HCT116 (cell line): ENCODE measurements around the gene KIAA0232. TPM values are rescaled to one million over a fixed set of nuclear protein-coding genes. Genes with fewer than 3 reads are reported as not detected.

ENCODE experiments used
- ATAC-seq: fragments of 200-7000 bp; cut with Tn5 transposase; 2 replicates; pipeline ENCODE4 v1.9.1; 2020; ENCODE audit warnings: mild to moderate bottlenecking, moderate library complexity
- BruUV-seq: library from RNA; stranded (reverse); fragments of 400-500 nt; replicated peaks from 2 replicates; lab custom pipeline; 2021; lab: Mats Ljungman, UMichigan
- CTCF ChIA-PET: fragments of 300-600 bp; sonication (Branson Sonifier 250); formaldehyde crosslinking; loops from one replicate; lab custom pipeline; 2021; ENCODE audit warnings: antibody characterized with exemption; lab: Charles Lee
- POLR2A ChIA-PET: fragments of 300-600, 350-600 bp; sonication (Branson Sonifier 250); formaldehyde crosslinking; loops from one replicate; lab custom pipeline; 2021; ENCODE audit warnings: antibody characterized with exemption; lab: Charles Lee
- RAD21 ChIA-PET, 2 experiments: fragments of 300-600 bp; sonication (Branson Sonifier 250); formaldehyde crosslinking; loops; one replicate each; lab custom pipeline; 2023; ENCODE audit warnings: low total read pairs in 2 of 2; ENCODE audit not compliant: uncharacterized antibody in 2 of 2, unreplicated experiment in 2 of 2, low non-redundant PET in 1 of 2; lab: Charles Lee
- DNase-seq: peaks from one replicate; pipeline ENCODE4 v3.0.0-alpha.2; 2010; ENCODE audit warnings: low read depth, low spot score
- H2AFZ ChIP-seq: fragments of 200-600 bp; shearing (Covaris generic), sonication (generic); 2 replicates; pipeline ENCODE4 v1.6.1; 2017; ENCODE audit warnings: low read depth, mixed run types, mixed read lengths, antibody characterized with exemption, low read length; ENCODE audit not compliant: poor library complexity, severe bottlenecking
- H3K27ac ChIP-seq: 2 replicates; pipeline ENCODE4 v1.5.1; 2012; ENCODE audit warnings: low read depth, low read length
- H3K27me3 ChIP-seq: fragments of 200-600 bp; sonication (generic); 2 replicates; pipeline ENCODE4 v1.6.1; 2016; ENCODE audit warnings: mixed run types, low read length, mixed read lengths; ENCODE audit not compliant: insufficient read depth
- H3K36me3 ChIP-seq, 2 experiments: fragments of 200-500 bp in 1 of 2; fragments of 200-600 bp in 1 of 2; sonication (Bioruptor generic) in 1 of 2; sonication (generic) in 1 of 2; 2 replicates each; pipeline versions ENCODE4 v1.5.1 to v1.6.1; 2014 to 2016; ENCODE audit warnings: low read length in 2 of 2, inconsistent platforms in 1 of 2, mixed read lengths in 1 of 2, mixed run types in 1 of 2; ENCODE audit not compliant: insufficient read depth in 2 of 2, control insufficient read depth in 1 of 2
- H3K4me1 ChIP-seq, 2 experiments: fragments of 200-600 bp in 1 of 2; sonication (generic) in 1 of 2; 2 replicates each; pipeline versions ENCODE4 v1.5.1 to v1.6.1; 2012 to 2017; ENCODE audit warnings: low read length in 2 of 2, inconsistent platforms in 1 of 2, mild to moderate bottlenecking in 1 of 2, mixed read lengths in 1 of 2, mixed run types in 1 of 2, moderate library complexity in 1 of 2; ENCODE audit not compliant: insufficient read depth in 2 of 2, control insufficient read depth in 1 of 2
- H3K4me2 ChIP-seq: fragments of 200-600 bp; sonication (generic); 2 replicates; pipeline ENCODE4 v1.6.1; 2017; ENCODE audit warnings: mixed run types, low read length, mixed read lengths
- H3K4me3 ChIP-seq, 2 experiments: fragments of 200-600 bp in 1 of 2; sonication (generic) in 1 of 2; replicated peaks in 1 of 2; 2 replicates each; pipeline ENCODE4 v1.5.1; 2011 to 2016; ENCODE audit warnings: low read length in 2 of 2, control low read depth in 1 of 2, low read depth in 1 of 2, mild to moderate bottlenecking in 1 of 2, mixed read lengths in 1 of 2, mixed run types in 1 of 2
- H3K79me2 ChIP-seq: fragments of 200-600 bp; sonication (generic); 2 replicates; pipeline ENCODE4 v1.6.1; 2017; ENCODE audit warnings: mild to moderate bottlenecking, mixed run types, low read length, moderate library complexity, mixed read lengths; ENCODE audit not compliant: insufficient read depth
- H3K9ac ChIP-seq: fragments of 200-600 bp; sonication (generic); 2 replicates; pipeline ENCODE4 v1.6.1; 2016; ENCODE audit warnings: low read length, mixed read lengths
- H3K9me2 ChIP-seq: fragments of 200-600 bp; sonication (generic), shearing (Covaris generic); 2 replicates; pipeline ENCODE4 v1.6.1; 2017; ENCODE audit warnings: mixed run types, mild to moderate bottlenecking, moderate library complexity; ENCODE audit not compliant: insufficient read depth
- H3K9me3 ChIP-seq, 2 experiments: fragments of 200-500 bp in 1 of 2; fragments of 200-600 bp in 1 of 2; sonication (Bioruptor generic) in 1 of 2; sonication (generic) in 1 of 2; 2 replicates each; pipeline ENCODE4 v1.6.1; 2014 to 2017; ENCODE audit warnings: low read length in 2 of 2, mixed read lengths in 2 of 2, inconsistent platforms in 1 of 2, low read depth in 1 of 2, mild to moderate bottlenecking in 1 of 2, mixed run types in 1 of 2, moderate library complexity in 1 of 2; ENCODE audit not compliant: control insufficient read depth in 1 of 2, insufficient read depth in 1 of 2
- H4K20me1 ChIP-seq: fragments of 200-600 bp; sonication (generic), shearing (Covaris generic); 2 replicates; pipeline ENCODE4 v1.6.1; 2017; ENCODE audit warnings: mixed run types, mild to moderate bottlenecking, moderate library complexity; ENCODE audit not compliant: insufficient read depth
- EGR1 ChIP-seq: IDR thresholded peaks from 2 replicates; pipeline ENCODE4 v1.6.1; 2012; ENCODE audit warnings: low read depth
- EZH2phosphoT487 ChIP-seq: fragments of 200-600 bp; IDR thresholded peaks from 2 replicates; pipeline ENCODE4 v1.6.1; 2018; ENCODE audit warnings: antibody characterized with exemption, borderline replicate concordance
- FOSL1 ChIP-seq: IDR thresholded peaks from 2 replicates; pipeline ENCODE4 v1.6.1; 2012; ENCODE audit warnings: low read depth
- POLR2A ChIP-seq: IDR thresholded peaks from 2 replicates; pipeline ENCODE4 v1.7.0; 2011; ENCODE audit warnings: borderline replicate concordance; ENCODE audit not compliant: insufficient read depth, insufficient read length; ENCODE audit errors: extremely low read depth
- RAD21 ChIP-seq: IDR thresholded peaks from 2 replicates; pipeline ENCODE4 v1.6.1; 2012; ENCODE audit warnings: low read depth, mild to moderate bottlenecking
- REST ChIP-seq: IDR thresholded peaks from 2 replicates; pipeline ENCODE4 v1.6.1; 2012; ENCODE audit warnings: low read depth
- SRF ChIP-seq: IDR thresholded peaks from 2 replicates; pipeline ENCODE4 v1.6.1; 2012; ENCODE audit warnings: low read depth
- ZFX ChIP-seq: fragments of 450-650 bp; IDR thresholded peaks from 2 replicates; pipeline ENCODE4 v1.6.1; 2017
- ZNF274 ChIP-seq: fragments of 200-500 bp; sonication (Bioruptor generic); IDR thresholded peaks from 2 replicates; pipeline ENCODE4 v1.6.1; 2014; ENCODE audit warnings: mild to moderate bottlenecking, low read depth, low read length, inconsistent platforms
- intact Hi-C: fragments of 100-400 bp; cut with micrococcal nuclease; formaldehyde crosslinking; loops from 2 replicates; pipeline ENCODE4 v1.10.0; 2022
- total RNA-seq: library from RNA; stranded (reverse); gene quantifications from one replicate; pipeline ENCODE4 v1.2.1, GENCODE V29; 2021; ENCODE audit not compliant: unreplicated experiment
- TF ChIP-seq, protein P1 (sequence below), 3 experiments: fragments of 200-600 bp in 1 of 3; sonication (generic) in 1 of 3; IDR thresholded peaks in 2 of 3; conservative IDR thresholded peaks in 1 of 3; 2 replicates each; pipeline ENCODE4 v1.5.1; 2012 to 2017; ENCODE audit warnings: low read depth in 2 of 3, low read length in 2 of 3, antibody characterized with exemption in 1 of 3, borderline replicate concordance in 1 of 3, control low read depth in 1 of 3, mild to moderate bottlenecking in 1 of 3, mixed read lengths in 1 of 3, mixed run types in 1 of 3, moderate library complexity in 1 of 3; ENCODE audit not compliant: insufficient read depth in 1 of 3

The KIAA0232 gene
- total RNA-seq, 1 experiment from 2014 or later, result 18.1 TPM

GRCh38 chr4:6806924-6807626 is 24.5 kb downstream of the KIAA0232 start:
- POLR2A ChIA-PET, result interaction anchor here (1.3 kb wide), 1 partner anchor 11 kb away, joined by 3 read pairs; no protein-coding TSS in a partner anchor

More at GRCh38 chr4:6806924-6807626, 24.5 kb downstream of the KIAA0232 start:
- no TSS peak for BruUV-seq
- H3K9me3 ChIP-seq, result no peaks in the 10 kb centered on the region
- H3K4me2 ChIP-seq, result peak overlapping the region; percentile 20; the same call in 1 of the 2 replicates
- ATAC-seq, result no peak
- H3K4me3 ChIP-seq, result no peak overlapping the region
- TF ChIP-seq SRF (no peak), EZH2phosphoT487 (no peak), POLR2A (no peak), ZFX (no peak), FOSL1 (no peak), EGR1 (no peak), ZNF274 (no peak), REST (no peak), RAD21 (no peak)
- TF ChIP-seq, protein P1, sequence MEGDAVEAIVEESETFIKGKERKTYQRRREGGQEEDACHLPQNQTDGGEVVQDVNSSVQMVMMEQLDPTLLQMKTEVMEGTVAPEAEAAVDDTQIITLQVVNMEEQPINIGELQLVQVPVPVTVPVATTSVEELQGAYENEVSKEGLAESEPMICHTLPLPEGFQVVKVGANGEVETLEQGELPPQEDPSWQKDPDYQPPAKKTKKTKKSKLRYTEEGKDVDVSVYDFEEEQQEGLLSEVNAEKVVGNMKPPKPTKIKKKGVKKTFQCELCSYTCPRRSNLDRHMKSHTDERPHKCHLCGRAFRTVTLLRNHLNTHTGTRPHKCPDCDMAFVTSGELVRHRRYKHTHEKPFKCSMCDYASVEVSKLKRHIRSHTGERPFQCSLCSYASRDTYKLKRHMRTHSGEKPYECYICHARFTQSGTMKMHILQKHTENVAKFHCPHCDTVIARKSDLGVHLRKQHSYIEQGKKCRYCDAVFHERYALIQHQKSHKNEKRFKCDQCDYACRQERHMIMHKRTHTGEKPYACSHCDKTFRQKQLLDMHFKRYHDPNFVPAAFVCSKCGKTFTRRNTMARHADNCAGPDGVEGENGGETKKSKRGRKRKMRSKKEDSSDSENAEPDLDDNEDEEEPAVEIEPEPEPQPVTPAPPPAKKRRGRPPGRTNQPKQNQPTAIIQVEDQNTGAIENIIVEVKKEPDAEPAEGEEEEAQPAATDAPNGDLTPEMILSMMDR (IDR thresholded peaks at IDR 0.05 in 2 of 3, conservative IDR thresholded peaks at IDR 0.05 in 1 of 3; ENCODE audit: borderline replicate concordance in 1 of 3, insufficient read depth in 1 of 3, low read depth in 2 of 3, low read length in 2 of 3), result no peak
- ChIA-PET CTCF (no interaction called here), RAD21 (no interaction called here)
- no peaks in the 10 kb centered on the region; the same call in 1 of the 2 replicates for H4K20me1 ChIP-seq
- intact Hi-C loops, result no loop called here
- H3K36me3 ChIP-seq, result no peaks in the 10 kb centered on the region
- H3K9me2 ChIP-seq, result no peaks in the 10 kb centered on the region
- peaks cover 2 to 18% of the 10 kb centered on the region in 2 experiments; a peak in 3 of 4 replicates for H3K4me1 ChIP-seq
- no peak overlapping the region for H3K9ac ChIP-seq
- no peak overlapping the region for H2AFZ ChIP-seq
- peaks cover 60% of the 10 kb centered on the region for H3K79me2 ChIP-seq
- no peaks in the 10 kb centered on the region for H3K27me3 ChIP-seq
- no peak overlapping the region for H3K27ac ChIP-seq
- no peak for DNase-seq
